ENCODE data around the gene ATP8A2. TPM values are rescaled to one million over a fixed set of nuclear protein-coding genes. Genes with fewer than 3 reads are reported as not detected.

Gene ATP8A2
- total and polyA plus RNA-seq, 10 of the 15 experiments (the other 5 are each of a cell fraction or from before 2014, with no cell fraction given) = 0.01 to 0.04 (median 0.04) TPM; not detected in 7

DNA sequence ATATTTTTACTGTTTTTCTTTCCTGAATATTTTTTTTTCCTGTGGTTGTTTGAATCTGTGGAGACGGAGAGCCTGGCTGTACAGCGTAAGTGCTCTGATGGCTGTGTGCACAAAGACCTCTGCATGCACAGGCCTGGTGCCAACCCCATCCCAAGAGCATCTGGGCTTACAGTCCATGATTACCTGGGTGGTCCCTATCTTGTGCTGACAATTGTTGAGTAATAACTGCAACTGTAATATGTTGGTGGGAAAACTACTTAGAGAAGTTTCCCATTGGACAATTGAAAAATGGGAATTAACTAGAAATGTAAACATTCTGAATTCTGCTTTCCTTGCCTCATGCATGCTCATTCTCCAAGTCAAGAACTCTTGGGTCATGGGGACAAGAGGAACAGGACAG is 411.3 kb downstream of the ATP8A2 start:
- ChIA-PET RAD21 (ENCODE audit: unreplicated experiment) (no interaction called here), SMC1A (ENCODE audit: uncharacterized antibody, unreplicated experiment) (no interaction called here), POLR2A (no interaction called here), CTCF (no interaction called here)
- no peaks in the 10 kb centered on the region for H4K20me1 ChIP-seq (ENCODE audit: control insufficient read depth, insufficient read depth)
- no peak for ATAC-seq
- H3K9me3 ChIP-seq (replicated peaks; ENCODE audit: control insufficient read depth, insufficient read depth, low read length) = no peaks in the 10 kb centered on the region
- FAIRE-seq = no peak
- no peak overlapping the region for H3K9ac ChIP-seq (ENCODE audit: control insufficient read depth, insufficient read depth, low read length)
- H3K27me3 ChIP-seq (replicated peaks in 1 of 2; ENCODE audit: control insufficient read depth in 2 of 2, insufficient read depth in 2 of 2, low read length in 1 of 2) = no peaks in the 10 kb centered on the region
- BruUV-seq (replicated peaks) = no TSS peak
- in situ Hi-C loops (cut with MboI) (no loop called here), intact Hi-C loops (cut with micrococcal nuclease; ENCODE audit: unreplicated experiment) (no loop called here)
- no peaks in the 10 kb centered on the region for H3K79me2 ChIP-seq (ENCODE audit: control insufficient read depth, insufficient read depth, low read length)
- no peak overlapping the region for H3K27ac ChIP-seq (ENCODE audit: control insufficient read depth, insufficient read depth)
- H3K4me1 ChIP-seq (ENCODE audit: control insufficient read depth, insufficient read depth, low read length) = no peaks in the 10 kb centered on the region
- no peak overlapping the region for H3K4me3 ChIP-seq
- no peaks in the 10 kb centered on the region for H3K36me3 ChIP-seq (ENCODE audit: control insufficient read depth in 2 of 2, insufficient read depth in 2 of 2, low read length in 1 of 2)
- no peak for DNase-seq (ENCODE audit: low read depth, low spot score)
- 52% methylated on average over 2 of the region's 2 CpGs for WGBS (ENCODE audit: insufficient coverage, insufficient replicate concordance, low lambda C conversion rate, missing lambda C conversion rate)
- no peak overlapping the region for H3K4me2 ChIP-seq (ENCODE audit: control insufficient read depth, insufficient read depth)
- no peak overlapping the region for H2AFZ ChIP-seq (ENCODE audit: control insufficient read depth, low read depth, low read length)
- TF ChIP-seq, protein P1, sequence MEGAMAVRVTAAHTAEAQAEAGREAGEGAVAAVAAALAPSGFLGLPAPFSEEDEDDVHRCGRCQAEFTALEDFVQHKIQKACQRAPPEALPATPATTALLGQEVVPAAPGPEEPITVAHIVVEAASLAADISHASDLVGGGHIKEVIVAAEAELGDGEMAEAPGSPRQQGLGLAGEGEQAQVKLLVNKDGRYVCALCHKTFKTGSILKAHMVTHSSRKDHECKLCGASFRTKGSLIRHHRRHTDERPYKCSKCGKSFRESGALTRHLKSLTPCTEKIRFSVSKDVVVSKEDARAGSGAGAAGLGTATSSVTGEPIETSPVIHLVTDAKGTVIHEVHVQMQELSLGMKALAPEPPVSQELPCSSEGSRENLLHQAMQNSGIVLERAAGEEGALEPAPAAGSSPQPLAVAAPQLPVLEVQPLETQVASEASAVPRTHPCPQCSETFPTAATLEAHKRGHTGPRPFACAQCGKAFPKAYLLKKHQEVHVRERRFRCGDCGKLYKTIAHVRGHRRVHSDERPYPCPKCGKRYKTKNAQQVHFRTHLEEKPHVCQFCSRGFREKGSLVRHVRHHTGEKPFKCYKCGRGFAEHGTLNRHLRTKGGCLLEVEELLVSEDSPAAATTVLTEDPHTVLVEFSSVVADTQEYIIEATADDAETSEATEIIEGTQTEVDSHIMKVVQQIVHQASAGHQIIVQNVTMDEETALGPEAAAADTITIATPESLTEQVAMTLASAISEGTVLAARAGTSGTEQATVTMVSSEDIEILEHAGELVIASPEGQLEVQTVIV (IDR thresholded peaks at IDR 0.05; ENCODE audit: borderline replicate concordance, partially characterized antibody) = no peak
- TF ChIP-seq, protein P2, sequence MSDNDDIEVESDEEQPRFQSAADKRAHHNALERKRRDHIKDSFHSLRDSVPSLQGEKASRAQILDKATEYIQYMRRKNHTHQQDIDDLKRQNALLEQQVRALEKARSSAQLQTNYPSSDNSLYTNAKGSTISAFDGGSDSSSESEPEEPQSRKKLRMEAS (IDR thresholded peaks at IDR 0.05; ENCODE audit: low read depth, low read length) = no peak
- TF ChIP-seq, protein P3, sequence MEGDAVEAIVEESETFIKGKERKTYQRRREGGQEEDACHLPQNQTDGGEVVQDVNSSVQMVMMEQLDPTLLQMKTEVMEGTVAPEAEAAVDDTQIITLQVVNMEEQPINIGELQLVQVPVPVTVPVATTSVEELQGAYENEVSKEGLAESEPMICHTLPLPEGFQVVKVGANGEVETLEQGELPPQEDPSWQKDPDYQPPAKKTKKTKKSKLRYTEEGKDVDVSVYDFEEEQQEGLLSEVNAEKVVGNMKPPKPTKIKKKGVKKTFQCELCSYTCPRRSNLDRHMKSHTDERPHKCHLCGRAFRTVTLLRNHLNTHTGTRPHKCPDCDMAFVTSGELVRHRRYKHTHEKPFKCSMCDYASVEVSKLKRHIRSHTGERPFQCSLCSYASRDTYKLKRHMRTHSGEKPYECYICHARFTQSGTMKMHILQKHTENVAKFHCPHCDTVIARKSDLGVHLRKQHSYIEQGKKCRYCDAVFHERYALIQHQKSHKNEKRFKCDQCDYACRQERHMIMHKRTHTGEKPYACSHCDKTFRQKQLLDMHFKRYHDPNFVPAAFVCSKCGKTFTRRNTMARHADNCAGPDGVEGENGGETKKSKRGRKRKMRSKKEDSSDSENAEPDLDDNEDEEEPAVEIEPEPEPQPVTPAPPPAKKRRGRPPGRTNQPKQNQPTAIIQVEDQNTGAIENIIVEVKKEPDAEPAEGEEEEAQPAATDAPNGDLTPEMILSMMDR (IDR thresholded peaks at IDR 0.05 in 2 of 3, conservative IDR thresholded peaks at IDR 0.05 in 1 of 3; ENCODE audit: control insufficient read depth in 2 of 3, extremely low read depth in 1 of 3, insufficient read depth in 1 of 3, low read depth in 3 of 3, low read length in 3 of 3) = no peak
- no peak for TF ChIP-seq CBX5 (IDR thresholded peaks at IDR 0.05; ENCODE audit: low read depth)
- TF ChIP-seq, protein P4, sequence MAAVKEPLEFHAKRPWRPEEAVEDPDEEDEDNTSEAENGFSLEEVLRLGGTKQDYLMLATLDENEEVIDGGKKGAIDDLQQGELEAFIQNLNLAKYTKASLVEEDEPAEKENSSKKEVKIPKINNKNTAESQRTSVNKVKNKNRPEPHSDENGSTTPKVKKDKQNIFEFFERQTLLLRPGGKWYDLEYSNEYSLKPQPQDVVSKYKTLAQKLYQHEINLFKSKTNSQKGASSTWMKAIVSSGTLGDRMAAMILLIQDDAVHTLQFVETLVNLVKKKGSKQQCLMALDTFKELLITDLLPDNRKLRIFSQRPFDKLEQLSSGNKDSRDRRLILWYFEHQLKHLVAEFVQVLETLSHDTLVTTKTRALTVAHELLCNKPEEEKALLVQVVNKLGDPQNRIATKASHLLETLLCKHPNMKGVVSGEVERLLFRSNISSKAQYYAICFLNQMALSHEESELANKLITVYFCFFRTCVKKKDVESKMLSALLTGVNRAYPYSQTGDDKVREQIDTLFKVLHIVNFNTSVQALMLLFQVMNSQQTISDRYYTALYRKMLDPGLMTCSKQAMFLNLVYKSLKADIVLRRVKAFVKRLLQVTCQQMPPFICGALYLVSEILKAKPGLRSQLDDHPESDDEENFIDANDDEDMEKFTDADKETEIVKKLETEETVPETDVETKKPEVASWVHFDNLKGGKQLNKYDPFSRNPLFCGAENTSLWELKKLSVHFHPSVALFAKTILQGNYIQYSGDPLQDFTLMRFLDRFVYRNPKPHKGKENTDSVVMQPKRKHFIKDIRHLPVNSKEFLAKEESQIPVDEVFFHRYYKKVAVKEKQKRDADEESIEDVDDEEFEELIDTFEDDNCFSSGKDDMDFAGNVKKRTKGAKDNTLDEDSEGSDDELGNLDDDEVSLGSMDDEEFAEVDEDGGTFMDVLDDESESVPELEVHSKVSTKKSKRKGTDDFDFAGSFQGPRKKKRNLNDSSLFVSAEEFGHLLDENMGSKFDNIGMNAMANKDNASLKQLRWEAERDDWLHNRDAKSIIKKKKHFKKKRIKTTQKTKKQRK (IDR thresholded peaks at IDR 0.05; ENCODE audit: low read depth, low read length) = no peak
- no peak for TF ChIP-seq TCF3 (IDR thresholded peaks at IDR 0.05; ENCODE audit: borderline replicate concordance, insufficient read depth, low read depth, low read length)
- TF ChIP-seq, protein P5, sequence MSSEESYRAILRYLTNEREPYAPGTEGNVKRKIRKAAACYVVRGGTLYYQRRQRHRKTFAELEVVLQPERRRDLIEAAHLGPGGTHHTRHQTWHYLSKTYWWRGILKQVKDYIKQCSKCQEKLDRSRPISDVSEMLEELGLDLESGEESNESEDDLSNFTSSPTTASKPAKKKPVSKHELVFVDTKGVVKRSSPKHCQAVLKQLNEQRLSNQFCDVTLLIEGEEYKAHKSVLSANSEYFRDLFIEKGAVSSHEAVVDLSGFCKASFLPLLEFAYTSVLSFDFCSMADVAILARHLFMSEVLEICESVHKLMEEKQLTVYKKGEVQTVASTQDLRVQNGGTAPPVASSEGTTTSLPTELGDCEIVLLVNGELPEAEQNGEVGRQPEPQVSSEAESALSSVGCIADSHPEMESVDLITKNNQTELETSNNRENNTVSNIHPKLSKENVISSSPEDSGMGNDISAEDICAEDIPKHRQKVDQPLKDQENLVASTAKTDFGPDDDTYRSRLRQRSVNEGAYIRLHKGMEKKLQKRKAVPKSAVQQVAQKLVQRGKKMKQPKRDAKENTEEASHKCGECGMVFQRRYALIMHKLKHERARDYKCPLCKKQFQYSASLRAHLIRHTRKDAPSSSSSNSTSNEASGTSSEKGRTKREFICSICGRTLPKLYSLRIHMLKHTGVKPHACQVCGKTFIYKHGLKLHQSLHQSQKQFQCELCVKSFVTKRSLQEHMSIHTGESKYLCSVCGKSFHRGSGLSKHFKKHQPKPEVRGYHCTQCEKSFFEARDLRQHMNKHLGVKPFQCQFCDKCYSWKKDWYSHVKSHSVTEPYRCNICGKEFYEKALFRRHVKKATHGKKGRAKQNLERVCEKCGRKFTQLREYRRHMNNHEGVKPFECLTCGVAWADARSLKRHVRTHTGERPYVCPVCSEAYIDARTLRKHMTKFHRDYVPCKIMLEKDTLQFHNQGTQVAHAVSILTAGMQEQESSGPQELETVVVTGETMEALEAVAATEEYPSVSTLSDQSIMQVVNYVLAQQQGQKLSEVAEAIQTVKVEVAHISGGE (CRISPR knock-in tag; IDR thresholded peaks at IDR 0.05) = no peak
- TF ChIP-seq TCF7 (IDR thresholded peaks at IDR 0.05; ENCODE audit: borderline replicate concordance) = no peak
- TF ChIP-seq, protein P6, sequence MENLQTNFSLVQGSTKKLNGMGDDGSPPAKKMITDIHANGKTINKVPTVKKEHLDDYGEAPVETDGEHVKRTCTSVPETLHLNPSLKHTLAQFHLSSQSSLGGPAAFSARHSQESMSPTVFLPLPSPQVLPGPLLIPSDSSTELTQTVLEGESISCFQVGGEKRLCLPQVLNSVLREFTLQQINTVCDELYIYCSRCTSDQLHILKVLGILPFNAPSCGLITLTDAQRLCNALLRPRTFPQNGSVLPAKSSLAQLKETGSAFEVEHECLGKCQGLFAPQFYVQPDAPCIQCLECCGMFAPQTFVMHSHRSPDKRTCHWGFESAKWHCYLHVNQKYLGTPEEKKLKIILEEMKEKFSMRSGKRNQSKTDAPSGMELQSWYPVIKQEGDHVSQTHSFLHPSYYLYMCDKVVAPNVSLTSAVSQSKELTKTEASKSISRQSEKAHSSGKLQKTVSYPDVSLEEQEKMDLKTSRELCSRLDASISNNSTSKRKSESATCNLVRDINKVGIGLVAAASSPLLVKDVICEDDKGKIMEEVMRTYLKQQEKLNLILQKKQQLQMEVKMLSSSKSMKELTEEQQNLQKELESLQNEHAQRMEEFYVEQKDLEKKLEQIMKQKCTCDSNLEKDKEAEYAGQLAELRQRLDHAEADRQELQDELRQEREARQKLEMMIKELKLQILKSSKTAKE (IDR thresholded peaks at IDR 0.05; ENCODE audit: low read depth, poor library complexity, severe bottlenecking) = no peak

All from GM12878 (cell line).